Measurements from ENCODE around the gene CYP27A1. TPM values are rescaled to one million over a fixed set of nuclear protein-coding genes. Genes with fewer than 3 reads are reported as not detected.

The CYP27A1 gene
- total and polyA plus RNA-seq, 2 donors from 2014 or later: 18.5 to 43.3 TPM

DNA sequence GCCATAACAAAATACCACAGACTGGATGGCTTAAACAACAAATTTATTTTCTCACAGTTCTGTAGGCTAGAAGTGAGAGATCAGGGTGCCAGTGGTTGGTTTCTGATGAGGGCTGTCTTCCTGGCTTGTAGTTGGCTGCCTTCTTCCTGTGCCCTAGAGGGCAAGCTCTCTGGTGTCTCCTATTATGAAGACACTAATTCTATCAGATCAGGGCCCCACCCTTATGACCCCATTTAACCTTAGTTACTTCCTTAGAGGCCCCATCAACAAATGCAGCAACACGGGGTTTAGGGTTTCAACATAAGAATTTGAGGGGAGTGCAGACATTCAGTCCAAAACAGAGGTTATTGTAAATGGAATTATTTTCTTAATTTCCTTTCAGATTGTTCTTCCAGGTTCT, 22.9 kb downstream of the CYP27A1 start:
- no peak overlapping the region for H3K27ac ChIP-seq (ENCODE audit: low read depth in 2 of 2, low read length in 2 of 2)
- H3K36me3 ChIP-seq (ENCODE audit: control insufficient read depth in 2 of 3, insufficient read depth in 3 of 3, low read length in 3 of 3): no peaks in the 10 kb centered on the region
- no peak overlapping the region for H3K4me3 ChIP-seq (ENCODE audit: low read length in 3 of 3)
- intact Hi-C loops (cut with DNase I): no loop called here
- no peaks in the 10 kb centered on the region for H3K27me3 ChIP-seq (ENCODE audit: control insufficient read depth, insufficient read depth, low read length)
- FAIRE-seq (no peak), DNase-seq (no peak)
- H3K9ac ChIP-seq (ENCODE audit: low read length in 3 of 3): no peak overlapping the region
- peaks cover 0 to 9% (median 4%) of the 10 kb centered on the region in 3 donors for H3K4me1 ChIP-seq (ENCODE audit: control insufficient read depth in 2 of 3, insufficient read depth in 2 of 3, low read depth in 1 of 3, low read length in 3 of 3)
- no peaks in the 10 kb centered on the region for H3K9me3 ChIP-seq (ENCODE audit: control insufficient read depth in 2 of 3, insufficient read depth in 1 of 3, low read length in 3 of 3)
- TF ChIP-seq, protein P1, sequence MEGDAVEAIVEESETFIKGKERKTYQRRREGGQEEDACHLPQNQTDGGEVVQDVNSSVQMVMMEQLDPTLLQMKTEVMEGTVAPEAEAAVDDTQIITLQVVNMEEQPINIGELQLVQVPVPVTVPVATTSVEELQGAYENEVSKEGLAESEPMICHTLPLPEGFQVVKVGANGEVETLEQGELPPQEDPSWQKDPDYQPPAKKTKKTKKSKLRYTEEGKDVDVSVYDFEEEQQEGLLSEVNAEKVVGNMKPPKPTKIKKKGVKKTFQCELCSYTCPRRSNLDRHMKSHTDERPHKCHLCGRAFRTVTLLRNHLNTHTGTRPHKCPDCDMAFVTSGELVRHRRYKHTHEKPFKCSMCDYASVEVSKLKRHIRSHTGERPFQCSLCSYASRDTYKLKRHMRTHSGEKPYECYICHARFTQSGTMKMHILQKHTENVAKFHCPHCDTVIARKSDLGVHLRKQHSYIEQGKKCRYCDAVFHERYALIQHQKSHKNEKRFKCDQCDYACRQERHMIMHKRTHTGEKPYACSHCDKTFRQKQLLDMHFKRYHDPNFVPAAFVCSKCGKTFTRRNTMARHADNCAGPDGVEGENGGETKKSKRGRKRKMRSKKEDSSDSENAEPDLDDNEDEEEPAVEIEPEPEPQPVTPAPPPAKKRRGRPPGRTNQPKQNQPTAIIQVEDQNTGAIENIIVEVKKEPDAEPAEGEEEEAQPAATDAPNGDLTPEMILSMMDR (IDR thresholded peaks at IDR 0.05; ENCODE audit: borderline replicate concordance, extremely low read depth, insufficient read depth): no peak

- Histone ChIP-seq H3K4me1 (ENCODE audit: control insufficient read depth in 2 of 3, insufficient read depth in 2 of 3, low read depth in 1 of 3, low read length in 3 of 3) (peaks cover 0 to 9% (median 4%) of the 10 kb centered on the region in 3 donors), H3K36me3 (ENCODE audit: control insufficient read depth in 2 of 3, insufficient read depth in 3 of 3, low read length in 3 of 3) (no peaks in the 10 kb centered on the region), H3K4me3 (ENCODE audit: low read length in 3 of 3) (no peak overlapping the region), H3K9ac (ENCODE audit: low read length in 3 of 3) (no peak overlapping the region), H3K27ac (ENCODE audit: low read depth in 2 of 2, low read length in 2 of 2) (peak overlapping the region in 1 of 2 donors; percentile 54), H3K27me3 (ENCODE audit: control insufficient read depth, insufficient read depth, low read length) (no peaks in the 10 kb centered on the region), H3K9me3 (ENCODE audit: control insufficient read depth in 2 of 3, insufficient read depth in 1 of 3, low read length in 3 of 3) (no peaks in the 10 kb centered on the region)
- FAIRE-seq (no peak), DNase-seq (peak in 2 of 5 donors; percentile 43 to 44)
- intact Hi-C loops (cut with DNase I): no loop called here
- TF ChIP-seq, protein P1 (IDR thresholded peaks at IDR 0.05; ENCODE audit: borderline replicate concordance, extremely low read depth, insufficient read depth): no peak
Measured at GRCh38 chr2:218805627-218806026, 23.7 kb downstream of the CYP27A1 start.

DNA sequence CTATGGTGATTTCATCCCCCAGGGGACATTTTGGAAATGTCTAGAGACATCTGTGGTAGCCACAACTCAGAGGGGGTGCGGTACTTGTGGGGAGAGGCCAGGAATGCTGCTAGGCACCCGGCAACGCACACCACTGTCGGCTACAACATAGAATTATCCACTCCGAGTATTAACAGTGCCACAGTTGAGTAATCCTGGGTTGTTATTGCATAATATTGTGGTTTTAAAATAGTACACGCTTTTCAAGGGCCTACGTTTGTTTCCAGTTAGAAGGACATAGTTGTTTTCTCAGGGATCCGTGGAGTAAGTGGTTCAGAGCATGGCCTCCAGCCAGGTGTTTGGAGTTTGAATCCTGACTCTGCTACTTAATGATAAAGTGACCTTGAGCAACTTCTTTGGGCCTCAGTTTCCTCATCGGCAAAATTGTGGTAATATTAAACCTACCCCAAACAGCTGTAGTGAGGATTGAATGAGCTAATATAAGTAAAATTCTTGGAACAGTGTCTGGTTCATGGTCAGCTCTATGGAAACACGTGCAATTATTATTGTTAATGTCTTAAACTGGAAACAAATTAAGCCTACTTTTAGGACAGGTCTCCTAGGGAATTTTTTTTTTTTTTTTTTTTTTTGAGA, 24.5 kb downstream of the CYP27A1 start:
- intact Hi-C loops (cut with DNase I): no loop called here
- H3K27me3 ChIP-seq (ENCODE audit: control insufficient read depth, insufficient read depth, low read length): no peaks in the 10 kb centered on the region
- peak overlapping the region in 1 of 3 donors; percentile 56 for H3K9ac ChIP-seq (ENCODE audit: low read length in 3 of 3)
- peak overlapping the region; percentile 64 to 72 for H3K27ac ChIP-seq (ENCODE audit: low read depth in 2 of 2, low read length in 2 of 2)
- peak in 2 of 5 donors; percentile 27 to 88 for DNase-seq
- no peak overlapping the region for H3K4me3 ChIP-seq (ENCODE audit: low read length in 3 of 3)
- TF ChIP-seq, protein P1 (IDR thresholded peaks at IDR 0.05; ENCODE audit: borderline replicate concordance, extremely low read depth, insufficient read depth): no peak
- H3K4me1 ChIP-seq (ENCODE audit: control insufficient read depth in 2 of 3, insufficient read depth in 2 of 3, low read depth in 1 of 3, low read length in 3 of 3): peaks cover 0 to 9% (median 4%) of the 10 kb centered on the region in 3 donors
- no peaks in the 10 kb centered on the region for H3K9me3 ChIP-seq (ENCODE audit: control insufficient read depth in 2 of 3, insufficient read depth in 1 of 3, low read length in 3 of 3)
- no peak for FAIRE-seq
- no peaks in the 10 kb centered on the region for H3K36me3 ChIP-seq (ENCODE audit: control insufficient read depth in 2 of 3, insufficient read depth in 3 of 3, low read length in 3 of 3)
